Breast epithelium (tissue), 4 donors: Measurements from ENCODE around the gene KIF17. TPM values are rescaled to one million over a fixed set of nuclear protein-coding genes. Genes with fewer than 3 reads are reported as not detected.

ENCODE experiments used
- DNase-seq, 2 donors: peaks; one replicate each; pipeline ENCODE4 v3.0.0-alpha.2; 2019; ENCODE audit warnings: low spot score in 2 of 2
- H3K27ac ChIP-seq, 2 donors: fragments of 200-600 bp; sonication (generic) in 1 of 2; one replicate each; pipeline ENCODE4 v1.5.1; 2016 to 2019; ENCODE audit warnings: mild to moderate bottlenecking in 1 of 2
- H3K27me3 ChIP-seq, 2 donors: fragments of 200-600 bp; sonication (generic) in 1 of 2; one replicate each; pipeline versions ENCODE4 v1.5.1 to v1.6.0; 2017 to 2019; ENCODE audit warnings: control low read depth in 1 of 2, mild to moderate bottlenecking in 1 of 2
- H3K36me3 ChIP-seq: fragments of 200-600 bp; one replicate; pipeline ENCODE4 v1.5.1; 2019
- H3K4me1 ChIP-seq, 2 donors: fragments of 200-600 bp; sonication (generic); one replicate each; pipeline ENCODE4 v1.5.1; 2016 to 2019; ENCODE audit warnings: control low read depth in 1 of 2
- H3K4me3 ChIP-seq, 3 donors: fragments of 200-600 bp; sonication (generic); 1 replicate in 2 of 3; 2 replicates in 1 of 3; pipeline ENCODE4 v1.5.1; 2016 to 2019; ENCODE audit warnings: mild to moderate bottlenecking in 3 of 3, moderate library complexity in 2 of 3
- H3K9me3 ChIP-seq, 2 donors: fragments of 200-600 bp; sonication (generic) in 1 of 2; one replicate each; pipeline ENCODE4 v1.5.1; 2016 to 2019; ENCODE audit warnings: control low read depth in 1 of 2
- CTCF ChIP-seq, 3 donors: fragments of 450-650 bp; IDR thresholded peaks; one replicate each; pipeline ENCODE4 v1.5.1; 2016 to 2017; ENCODE audit warnings: antibody characterized with exemption in 3 of 3, mild to moderate bottlenecking in 3 of 3, moderate library complexity in 3 of 3
- POLR2A ChIP-seq: fragments of 450-650 bp; IDR thresholded peaks from one replicate; pipeline ENCODE4 v1.6.1; 2016; ENCODE audit warnings: antibody characterized with exemption, mild to moderate bottlenecking, moderate library complexity
- POLR2AphosphoS5 ChIP-seq, 3 donors: sonication (generic); formaldehyde crosslinking; IDR thresholded peaks; one replicate each; pipeline ENCODE4 v1.6.1; 2017; ENCODE audit warnings: antibody characterized with exemption in 3 of 3
- intact Hi-C: fragments of 100-400 bp; cut with DNase I; formaldehyde crosslinking; loops from one replicate; pipeline ENCODE4 v1.15.1; 2023; ENCODE audit warnings: low total_unique reads
- total RNA-seq, 3 donors: library from RNA; depleted of rRNA; stranded (reverse); fragments of >200 nt; gene quantifications; one replicate each; pipeline ENCODE4 v1.1.0, GENCODE V29; 2016

KIF17 gene
- total RNA-seq, 3 donors from 2014 or later: 1.8 to 3.5 (median 2.0) TPM

GRCh38 chr1:20668581-20668980 is 49.2 kb downstream of the KIF17 start:
- Histone ChIP-seq H3K36me3 (no peaks in the 10 kb centered on the region), H3K9me3 (no peaks in the 10 kb centered on the region), H3K27ac (no peak overlapping the region), H3K4me3 (no peak overlapping the region), H3K27me3 (peaks cover 0 to 4% of the 10 kb centered on the region in 2 donors), H3K4me1 (no peaks in the 10 kb centered on the region)
- TF ChIP-seq POLR2AphosphoS5 (IDR thresholded peaks at IDR 0.05): no peak
- no peak for TF ChIP-seq CTCF (IDR thresholded peaks at IDR 0.05)
- TF ChIP-seq POLR2A: no peak
- intact Hi-C loops: no loop called here
- no peak for DNase-seq

- H3K27ac ChIP-seq: peak overlapping the region in 1 of 2 donors; percentile 48
- peaks cover 0 to 2% of the 10 kb centered on the region in 2 donors for H3K27me3 ChIP-seq
- TF ChIP-seq CTCF (IDR thresholded peaks at IDR 0.05) (no peak), POLR2AphosphoS5 (IDR thresholded peaks at IDR 0.05) (no peak), POLR2A (no peak)
- H3K36me3 ChIP-seq: no peaks in the 10 kb centered on the region
- H3K4me1 ChIP-seq: no peaks in the 10 kb centered on the region
- intact Hi-C loops: no loop called here
- DNase-seq: no peak
- no peaks in the 10 kb centered on the region for H3K9me3 ChIP-seq
- no peak overlapping the region for H3K4me3 ChIP-seq
These were observed 51.0 kb downstream of the KIF17 start for GRCh38 chr1:20666804-20667203.

GRCh38 chr1:20666146-20666545 is 51.7 kb downstream of the KIF17 start:
- H3K27ac ChIP-seq: peak overlapping the region in 1 of 2 donors; percentile 48
- no peaks in the 10 kb centered on the region for H3K36me3 ChIP-seq
- no peak for TF ChIP-seq CTCF (IDR thresholded peaks at IDR 0.05)
- TF ChIP-seq POLR2A: no peak
- TF ChIP-seq POLR2AphosphoS5 (IDR thresholded peaks at IDR 0.05): no peak
- no peak for DNase-seq
- no peaks in the 10 kb centered on the region for H3K9me3 ChIP-seq
- no peak overlapping the region for H3K4me3 ChIP-seq
- intact Hi-C loops: no loop called here
- no peaks in the 10 kb centered on the region for H3K27me3 ChIP-seq
- no peaks in the 10 kb centered on the region for H3K4me1 ChIP-seq

- H3K27me3 ChIP-seq: no peaks in the 10 kb centered on the region
- no peaks in the 10 kb centered on the region for H3K36me3 ChIP-seq
- H3K27ac ChIP-seq: peak overlapping the region in 1 of 2 donors; percentile 48
- H3K4me3 ChIP-seq: no peak overlapping the region
- H3K4me1 ChIP-seq: no peaks in the 10 kb centered on the region
- no peak for TF ChIP-seq CTCF (IDR thresholded peaks at IDR 0.05)
- TF ChIP-seq POLR2AphosphoS5 (IDR thresholded peaks at IDR 0.05): no peak
- TF ChIP-seq POLR2A: no peak
- no peak for DNase-seq
- intact Hi-C loops: no loop called here
- H3K9me3 ChIP-seq: no peaks in the 10 kb centered on the region
These were observed 52.1 kb downstream of the KIF17 start for GRCh38 chr1:20665726-20666125.

- TF ChIP-seq POLR2AphosphoS5 (IDR thresholded peaks at IDR 0.05) (no peak), POLR2A (no peak), CTCF (IDR thresholded peaks at IDR 0.05) (no peak)
- Histone ChIP-seq H3K36me3 (no peaks in the 10 kb centered on the region), H3K4me3 (no peak overlapping the region), H3K27ac (no peak overlapping the region), H3K9me3 (no peaks in the 10 kb centered on the region), H3K27me3 (no peaks in the 10 kb centered on the region), H3K4me1 (peaks cover 5 to 7% of the 10 kb centered on the region in 2 donors)
- DNase-seq: no peak
- intact Hi-C loops: no loop called here
These were observed 53.7 kb downstream of the KIF17 start for GRCh38 chr1:20663969-20664715.
